Measurements from ENCODE around the gene CTNNA3. TPM values are rescaled to one million over a fixed set of nuclear protein-coding genes. Genes with fewer than 3 reads are reported as not detected.

The CTNNA3 gene
- total RNA-seq, 4 donors from 2014 or later, result under 0.01 to 0.38 (median 0.27) TPM

- no peak for TF ChIP-seq CTCF (IDR thresholded peaks at IDR 0.05; ENCODE audit: low read depth)
Observed at GRCh38 chr10:66925896-66926715, 769.9 kb downstream of the CTNNA3 start, which contains the start of gene LRRTM3. LRRTM3 (plus strand) TSS chr10:66926036.

DNA sequence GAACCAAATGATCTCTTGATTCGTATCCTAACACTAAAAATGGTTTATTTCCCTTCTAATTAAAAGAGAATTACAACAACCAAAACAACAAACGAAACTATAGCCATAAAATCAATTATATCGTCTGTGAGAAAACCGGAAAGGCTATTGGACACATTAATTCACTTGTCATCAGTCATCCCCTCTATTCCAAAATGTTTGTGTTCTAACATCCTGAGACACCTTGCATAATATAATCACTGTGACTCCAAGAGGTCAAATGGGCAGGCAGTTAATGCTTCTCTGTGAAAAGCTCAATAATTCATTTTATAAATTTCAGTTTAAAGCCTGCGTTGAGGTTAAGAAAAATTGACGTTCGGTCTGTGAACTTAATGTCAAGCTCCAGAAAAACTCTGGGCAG, 770.6 kb downstream of the CTNNA3 start:
- TF ChIP-seq CTCF (IDR thresholded peaks at IDR 0.05; ENCODE audit: low read depth), result no peak

DNA sequence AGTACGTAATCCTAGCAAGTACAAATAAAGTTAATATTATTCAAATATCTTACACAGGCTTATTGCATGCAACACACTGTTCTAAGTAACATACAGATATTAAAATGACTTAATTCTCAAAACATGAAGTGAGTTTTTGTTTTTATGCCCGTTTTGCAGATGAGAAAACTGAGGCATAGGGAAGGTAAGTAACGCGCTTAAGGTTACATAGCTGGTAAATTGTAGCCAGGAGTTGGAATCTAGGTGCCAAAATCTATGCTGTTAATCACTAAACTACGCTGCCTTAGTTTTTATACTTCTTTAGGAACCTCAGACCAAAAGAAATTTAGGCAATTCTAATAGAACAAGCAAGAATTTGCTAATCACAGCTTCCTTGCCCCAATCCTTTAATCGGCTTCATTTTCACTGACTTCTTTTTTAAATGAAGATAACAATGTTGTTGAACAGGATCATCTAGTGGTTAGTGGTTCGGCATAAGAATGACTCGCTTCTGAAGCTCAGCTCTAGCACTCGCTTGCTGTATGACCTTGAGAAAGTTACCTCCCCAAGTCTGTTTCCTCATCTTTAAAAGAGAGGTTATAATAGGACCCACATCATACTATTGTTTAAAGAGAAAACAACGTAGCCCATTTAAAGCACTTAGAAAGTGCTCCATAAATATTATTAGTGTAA, 771.2 kb downstream of the CTNNA3 start:
- no peak for TF ChIP-seq CTCF (IDR thresholded peaks at IDR 0.05; ENCODE audit: low read depth)

GRCh38 chr10:66919248-66919647, 776.7 kb downstream of the CTNNA3 start:
- no peak for TF ChIP-seq CTCF (IDR thresholded peaks at IDR 0.05; ENCODE audit: low read depth)

GRCh38 chr10:66917104-66917503, 778.9 kb downstream of the CTNNA3 start:
- TF ChIP-seq CTCF (IDR thresholded peaks at IDR 0.05; ENCODE audit: low read depth), result no peak

DNA sequence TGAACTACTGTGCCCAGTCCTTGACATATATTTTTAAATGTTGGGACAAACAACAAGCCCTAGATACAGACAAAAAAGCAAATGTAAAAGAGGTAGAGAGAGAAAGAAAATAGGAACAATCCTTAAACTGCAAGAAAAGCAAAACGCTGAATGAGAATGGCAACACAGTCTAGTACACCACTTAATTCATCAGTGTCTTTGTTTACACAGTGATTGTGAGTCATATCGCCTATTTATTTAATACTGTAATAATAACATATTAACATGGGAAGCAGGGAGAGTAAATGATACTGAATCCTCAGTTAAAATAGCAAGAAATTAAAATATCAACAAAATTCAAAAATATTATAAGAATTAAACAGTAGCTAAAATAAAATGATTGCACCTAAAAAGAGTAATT, 780.0 kb downstream of the CTNNA3 start:
- TF ChIP-seq CTCF (IDR thresholded peaks at IDR 0.05; ENCODE audit: low read depth), result no peak

- no peak for TF ChIP-seq CTCF (IDR thresholded peaks at IDR 0.05; ENCODE audit: low read depth)
Observed at GRCh38 chr10:66910671-66911070, 785.3 kb downstream of the CTNNA3 start.

All from subcutaneous adipose tissue (tissue), 4 donors.